ENCODE measurements around the gene NSRP1. TPM values are rescaled to one million over a fixed set of nuclear protein-coding genes. Genes with fewer than 3 reads are reported as not detected.

NSRP1 gene
- total RNA-seq, 4 donors from 2014 or later: 18.5 to 39.4 (median 31.1) TPM

DNA sequence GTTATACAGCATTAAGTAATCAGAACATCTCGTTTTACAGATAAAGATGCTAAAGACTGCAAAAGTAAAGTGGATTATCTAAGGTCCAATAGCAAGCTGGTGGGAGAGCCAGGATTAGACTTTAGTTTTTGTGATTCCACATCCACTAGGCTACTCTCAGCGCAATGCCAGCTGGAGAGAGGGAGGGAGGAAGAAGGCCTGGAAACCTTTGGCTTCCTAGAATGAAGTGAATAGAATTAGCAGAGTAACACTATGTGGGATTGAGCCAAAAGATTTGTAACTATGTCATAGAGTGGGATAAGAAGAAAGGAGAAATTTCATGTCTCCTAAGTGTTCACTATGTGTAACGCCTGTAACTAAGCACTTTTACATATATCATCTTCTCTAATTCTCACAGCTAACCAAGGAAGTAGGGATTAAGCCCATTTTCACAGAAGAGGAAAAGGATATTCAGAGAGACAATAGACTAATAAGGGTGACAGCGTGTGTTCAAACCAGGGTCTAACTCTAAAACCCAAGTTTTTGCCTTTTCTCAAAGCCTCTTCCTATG is 25.4 kb upstream of the NSRP1 start:
- TF ChIP-seq, protein P1, sequence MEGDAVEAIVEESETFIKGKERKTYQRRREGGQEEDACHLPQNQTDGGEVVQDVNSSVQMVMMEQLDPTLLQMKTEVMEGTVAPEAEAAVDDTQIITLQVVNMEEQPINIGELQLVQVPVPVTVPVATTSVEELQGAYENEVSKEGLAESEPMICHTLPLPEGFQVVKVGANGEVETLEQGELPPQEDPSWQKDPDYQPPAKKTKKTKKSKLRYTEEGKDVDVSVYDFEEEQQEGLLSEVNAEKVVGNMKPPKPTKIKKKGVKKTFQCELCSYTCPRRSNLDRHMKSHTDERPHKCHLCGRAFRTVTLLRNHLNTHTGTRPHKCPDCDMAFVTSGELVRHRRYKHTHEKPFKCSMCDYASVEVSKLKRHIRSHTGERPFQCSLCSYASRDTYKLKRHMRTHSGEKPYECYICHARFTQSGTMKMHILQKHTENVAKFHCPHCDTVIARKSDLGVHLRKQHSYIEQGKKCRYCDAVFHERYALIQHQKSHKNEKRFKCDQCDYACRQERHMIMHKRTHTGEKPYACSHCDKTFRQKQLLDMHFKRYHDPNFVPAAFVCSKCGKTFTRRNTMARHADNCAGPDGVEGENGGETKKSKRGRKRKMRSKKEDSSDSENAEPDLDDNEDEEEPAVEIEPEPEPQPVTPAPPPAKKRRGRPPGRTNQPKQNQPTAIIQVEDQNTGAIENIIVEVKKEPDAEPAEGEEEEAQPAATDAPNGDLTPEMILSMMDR (IDR thresholded peaks at IDR 0.05; ENCODE audit: low read depth): no peak

DNA sequence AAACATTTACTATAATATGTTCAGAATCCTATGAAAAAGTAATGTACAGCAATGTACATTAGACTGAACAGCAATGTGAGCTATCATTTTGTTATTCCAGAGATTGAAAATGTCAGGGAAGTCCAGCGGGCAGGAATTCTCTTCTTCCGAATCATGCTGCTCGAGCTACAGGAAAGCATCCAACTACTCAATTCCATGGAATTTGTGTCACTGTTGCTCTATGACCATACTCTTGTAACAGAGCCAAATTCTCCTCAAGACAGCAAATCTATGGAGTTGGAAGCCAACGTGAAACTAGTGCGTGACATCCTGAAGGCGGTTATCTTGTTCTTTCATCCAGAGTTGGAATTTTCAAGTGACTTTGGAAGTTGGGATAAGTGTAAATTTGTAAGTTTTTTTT is 24.8 kb upstream of the NSRP1 start:
- TF ChIP-seq, protein P1 (IDR thresholded peaks at IDR 0.05; ENCODE audit: low read depth): no peak

DNA sequence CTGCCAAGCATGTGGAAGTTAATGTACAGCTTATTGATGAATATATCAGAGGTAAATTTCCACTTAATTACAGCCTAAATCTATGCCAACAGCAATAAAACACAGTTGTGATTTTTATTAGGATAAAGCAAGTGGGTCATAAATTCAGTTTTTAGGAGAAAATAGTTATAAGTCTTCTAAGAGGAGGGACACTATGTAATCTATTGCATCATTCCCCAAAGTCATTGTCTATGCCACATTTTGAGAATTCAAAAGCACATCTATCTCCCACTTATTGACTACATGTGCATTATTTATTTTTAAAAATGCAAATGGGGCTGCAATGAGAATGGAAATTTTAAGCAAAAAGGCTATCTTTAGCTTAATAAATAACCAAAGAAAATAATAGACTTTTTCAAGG is 23.7 kb upstream of the NSRP1 start:
- TF ChIP-seq, protein P1 (IDR thresholded peaks at IDR 0.05; ENCODE audit: low read depth): no peak

DNA sequence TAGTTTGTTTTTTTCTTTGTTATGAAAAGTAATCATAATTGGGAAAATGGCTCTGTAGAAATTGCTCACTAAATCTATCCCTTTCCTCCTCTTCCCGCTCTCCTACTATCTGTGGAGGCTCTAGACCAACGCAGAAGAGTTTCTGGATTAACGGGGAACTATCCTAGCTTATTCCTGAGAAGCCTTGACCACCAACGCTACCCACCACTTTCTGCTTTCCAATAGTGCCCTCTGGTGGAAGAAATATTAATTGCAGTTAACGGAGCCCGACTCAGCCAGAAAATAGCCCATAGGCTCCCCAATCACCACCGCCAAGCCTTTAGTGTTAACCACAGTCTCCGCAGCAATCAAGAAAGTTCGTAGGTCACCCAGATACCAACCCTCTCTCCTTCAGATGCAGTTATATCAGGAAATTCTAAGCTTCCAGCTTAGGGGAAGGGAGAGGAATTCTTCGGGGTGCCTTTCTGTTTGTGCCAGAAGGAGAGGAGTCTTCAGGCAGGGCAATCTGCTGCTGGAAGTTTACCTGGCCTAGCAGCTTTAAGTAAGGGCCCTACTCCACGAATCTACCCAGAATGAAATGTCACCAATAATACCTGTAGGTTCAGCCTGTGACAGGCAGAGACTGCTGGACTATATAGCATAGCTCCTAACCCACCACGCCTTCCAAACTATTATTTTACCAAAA is 23.0 kb upstream of the NSRP1 start:
- TF ChIP-seq, protein P1 (IDR thresholded peaks at IDR 0.05; ENCODE audit: low read depth): no peak

DNA sequence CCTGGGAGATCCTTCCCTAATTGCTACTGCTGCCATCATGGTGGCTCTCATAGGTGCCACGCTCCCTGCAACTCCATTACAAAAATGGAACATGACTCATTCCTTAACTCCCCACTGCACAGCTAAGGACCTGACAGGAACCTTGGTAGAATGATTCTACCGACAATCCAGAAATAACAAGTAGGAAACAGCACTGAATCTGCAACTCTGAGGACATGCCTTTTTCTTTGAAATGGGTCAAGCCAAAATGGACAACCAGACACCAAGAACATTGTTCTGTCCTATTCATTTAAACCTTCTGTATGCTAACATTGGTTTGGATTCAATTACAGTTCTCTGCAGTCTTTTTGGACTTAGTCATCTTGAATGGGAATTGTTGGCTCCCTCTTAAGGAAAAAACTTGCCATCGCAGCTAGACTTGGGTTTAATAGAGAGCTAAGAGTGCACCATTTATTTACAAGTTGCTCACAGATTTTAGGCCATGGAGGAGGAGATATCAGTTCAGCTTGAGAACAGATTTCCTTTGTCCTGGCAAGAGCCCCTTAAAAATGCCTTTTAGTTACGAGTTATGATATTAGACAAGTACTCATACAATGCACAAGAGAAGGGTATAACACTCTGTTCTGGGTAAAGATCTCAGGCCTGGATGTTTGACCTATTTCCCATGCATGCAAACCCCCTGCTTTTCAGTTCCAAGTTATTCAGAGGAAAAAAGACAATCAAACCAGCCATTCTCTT is 20.9 kb upstream of the NSRP1 start:
- TF ChIP-seq, protein P1 (IDR thresholded peaks at IDR 0.05; ENCODE audit: low read depth): no peak

DNA sequence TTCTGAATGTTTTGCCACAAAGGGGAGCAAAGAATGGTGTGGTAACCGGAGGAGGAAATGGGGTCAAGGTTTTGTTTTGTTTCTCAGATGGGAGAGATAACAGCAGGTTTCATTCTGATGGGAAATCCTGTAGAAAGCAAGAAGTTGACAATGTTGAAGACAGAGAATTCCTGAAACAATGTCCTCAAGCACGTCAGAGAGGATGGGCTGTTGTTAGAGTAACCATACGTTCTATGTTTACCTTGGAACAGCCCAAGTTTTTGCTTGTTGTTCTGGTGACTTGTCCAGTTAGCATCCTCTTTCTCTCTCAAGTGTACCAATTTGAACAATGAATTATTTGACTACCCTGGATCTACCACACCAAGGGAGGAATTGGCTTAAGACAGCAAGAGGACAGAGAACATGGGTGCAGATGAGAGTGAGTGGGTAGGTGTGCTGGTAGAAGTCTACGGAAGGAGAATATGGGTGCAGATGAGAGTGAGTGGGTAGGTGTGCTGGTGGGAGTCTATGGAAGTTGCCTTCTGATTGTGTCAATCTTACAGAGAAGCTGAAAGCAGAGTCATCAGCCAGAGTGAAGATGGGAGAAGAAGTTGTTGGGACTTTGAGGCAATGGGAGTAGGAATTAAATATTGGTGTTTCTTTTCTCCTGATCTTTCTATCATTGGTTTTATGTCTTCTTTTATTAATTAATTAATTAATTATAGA is 14.8 kb upstream of the NSRP1 start:
- TF ChIP-seq, protein P1 (IDR thresholded peaks at IDR 0.05; ENCODE audit: low read depth): no peak

DNA sequence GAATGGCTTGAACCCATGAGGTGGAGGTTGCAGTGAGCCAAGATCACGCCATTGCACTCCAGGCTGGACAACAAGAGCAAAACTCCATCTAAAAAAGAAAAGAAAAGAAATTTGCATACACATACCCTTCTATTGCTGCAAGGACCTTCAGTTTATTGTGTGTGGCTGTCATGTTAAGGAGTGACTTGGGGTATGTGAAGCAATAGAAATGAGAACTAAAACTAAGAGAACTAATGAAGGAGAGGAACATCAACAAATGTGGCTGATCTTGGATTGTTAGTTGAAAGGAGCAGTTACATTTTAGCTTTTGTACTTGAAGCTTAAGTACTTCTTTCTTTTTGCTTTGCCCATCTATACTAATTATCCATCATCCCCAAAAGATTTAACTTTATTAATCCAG is 12.7 kb upstream of the NSRP1 start:
- TF ChIP-seq, protein P1 (IDR thresholded peaks at IDR 0.05; ENCODE audit: low read depth): no peak

Measured in subcutaneous adipose tissue (tissue), 4 donors.